Neutrophil (primary cell): ENCODE data around the gene TTC21A.

Experiments
- H3K27ac ChIP-seq: fragments of 200-600 bp; sonication (generic); 2 replicates; pipeline ENCODE4 v1.5.1; 2016; ENCODE audit warnings: mild to moderate bottlenecking, moderate library complexity
- H3K27me3 ChIP-seq: fragments of 200-600 bp; sonication (generic); 2 replicates; pipeline ENCODE4 v1.6.0; 2016; ENCODE audit warnings: mild to moderate bottlenecking
- H3K36me3 ChIP-seq: fragments of 200-600 bp; sonication (generic); 2 replicates; pipeline ENCODE4 v1.5.1; 2017
- H3K4me1 ChIP-seq, 2 experiments: fragments of 200-600 bp in 1 of 2; sonication (generic) in 1 of 2; 1 replicate in 1 of 2; 2 replicates in 1 of 2; pipeline versions ENCODE4 v1.5.1 to v1.6.1; 2013 to 2016; ENCODE audit warnings: low read depth in 1 of 2, low read length in 1 of 2, mild to moderate bottlenecking in 1 of 2, moderate library complexity in 1 of 2; ENCODE audit not compliant: control insufficient read depth in 1 of 2, insufficient read depth in 1 of 2
- H3K4me3 ChIP-seq, 2 experiments: fragments of 200-600 bp in 1 of 2; sonication (generic) in 1 of 2; 1 replicate in 1 of 2; 2 replicates in 1 of 2; pipeline ENCODE4 v1.5.1; 2013 to 2016; ENCODE audit warnings: low read depth in 1 of 2, low read length in 1 of 2, mild to moderate bottlenecking in 1 of 2, moderate library complexity in 1 of 2
- H3K9me3 ChIP-seq: fragments of 200-600 bp; sonication (generic); 2 replicates; pipeline ENCODE4 v1.5.1; 2016
- CTCF ChIP-seq: fragments of 200-600 bp; sonication (generic); IDR thresholded peaks from 2 replicates; pipeline ENCODE4 v1.5.1; 2016; ENCODE audit warnings: antibody characterized with exemption

TTC21A gene

DNA sequence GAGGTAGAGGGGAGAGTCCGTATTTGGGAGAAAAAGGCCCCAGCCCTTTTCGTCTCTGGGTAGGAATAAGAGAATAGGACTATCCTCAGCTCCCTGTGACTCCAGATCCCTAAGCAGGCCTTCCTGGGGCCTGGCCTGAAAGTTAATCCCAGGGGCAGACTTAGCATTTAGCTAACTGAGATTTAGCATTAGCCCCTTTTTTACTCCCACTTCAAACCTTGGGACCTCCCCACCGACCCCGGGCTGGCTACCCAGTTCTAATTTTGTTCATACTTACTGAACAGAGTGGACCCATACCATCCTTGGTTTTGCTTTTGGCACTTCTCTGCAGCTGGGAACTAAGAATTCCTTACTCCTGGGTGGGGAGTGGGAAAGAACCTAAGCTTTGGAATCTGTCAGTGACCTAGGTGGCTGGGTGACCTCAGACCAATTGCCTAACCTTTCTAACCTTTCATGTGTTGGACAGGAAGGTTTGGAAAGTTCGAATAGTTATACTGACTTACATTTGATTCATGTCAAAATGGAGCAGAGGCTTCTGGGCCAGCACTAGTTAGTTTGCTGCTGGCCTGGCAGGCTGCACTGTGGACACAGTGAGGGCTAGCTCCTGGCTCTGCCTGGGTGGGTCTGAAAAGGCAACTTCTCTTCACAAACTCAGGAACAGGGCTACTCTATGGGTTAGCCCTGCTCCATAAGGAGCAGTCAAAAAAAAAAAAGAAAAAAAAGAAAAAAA lies 11.6 kb downstream of the TTC21A start:
- Histone ChIP-seq H3K4me1 (no peaks in the 10 kb centered on the region), H3K9me3 (no peaks in the 10 kb centered on the region), H3K27me3 (no peaks in the 10 kb centered on the region), H3K4me3 (no peak overlapping the region), H3K36me3 (no peaks in the 10 kb centered on the region), H3K27ac (no peak overlapping the region)
- TF ChIP-seq CTCF, result no peak

GRCh38 chr3:39121621-39122020 lies 14.1 kb downstream of the TTC21A start:
- no peak overlapping the region for H3K4me3 ChIP-seq

DNA sequence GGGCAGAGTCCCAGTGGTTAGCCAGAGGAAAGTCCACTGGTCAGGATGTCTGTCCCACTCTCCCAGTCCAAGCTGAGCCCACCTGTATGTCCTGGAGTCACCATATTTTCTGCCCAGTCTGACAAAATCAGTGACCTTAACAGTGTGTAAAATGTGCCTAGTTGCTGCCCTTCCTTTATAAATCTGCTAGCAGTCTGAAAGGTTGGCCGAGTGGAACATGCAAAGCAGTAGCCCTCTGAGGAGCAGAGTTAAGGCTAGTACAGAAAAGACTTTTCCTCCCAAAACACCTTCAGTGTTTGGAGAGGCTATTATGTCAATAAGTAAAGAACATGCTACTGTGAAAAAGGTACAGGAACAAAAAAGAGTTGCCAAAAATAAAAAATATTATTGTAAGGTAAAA lies 15.3 kb downstream of the TTC21A start:
- Histone ChIP-seq H3K36me3 (no peaks in the 10 kb centered on the region), H3K27me3 (no peaks in the 10 kb centered on the region), H3K9me3 (no peaks in the 10 kb centered on the region), H3K27ac (no peak overlapping the region), H3K4me3 (no peak overlapping the region), H3K4me1 (peaks cover 0 to 9% of the 10 kb centered on the region in 2 experiments)
- TF ChIP-seq CTCF, result no peak

More at GRCh38 chr3:39121621-39122020, 14.1 kb downstream of the TTC21A start:
- H3K27me3 ChIP-seq, result no peaks in the 10 kb centered on the region
- H3K27ac ChIP-seq, result no peak overlapping the region
- TF ChIP-seq CTCF, result no peak
- no peaks in the 10 kb centered on the region for H3K9me3 ChIP-seq
- peaks cover 0 to 4% of the 10 kb centered on the region in 2 experiments for H3K4me1 ChIP-seq
- H3K36me3 ChIP-seq, result no peaks in the 10 kb centered on the region

- Histone ChIP-seq H3K27ac (no peak overlapping the region), H3K4me1 (peaks cover 0 to 9% of the 10 kb centered on the region in 2 experiments), H3K9me3 (no peaks in the 10 kb centered on the region), H3K27me3 (no peaks in the 10 kb centered on the region), H3K36me3 (no peaks in the 10 kb centered on the region), H3K4me3 (no peak overlapping the region)
- no peak for TF ChIP-seq CTCF
Measured at GRCh38 chr3:39124876-39125840, 17.7 kb downstream of the TTC21A start.

- no peak overlapping the region for H3K27ac ChIP-seq
- no peaks in the 10 kb centered on the region for H3K27me3 ChIP-seq
- no peak for TF ChIP-seq CTCF
- H3K9me3 ChIP-seq, result no peaks in the 10 kb centered on the region
- H3K36me3 ChIP-seq, result no peaks in the 10 kb centered on the region
- H3K4me3 ChIP-seq, result no peak overlapping the region
- H3K4me1 ChIP-seq, result peaks cover 0 to 9% of the 10 kb centered on the region in 2 experiments
Measured at GRCh38 chr3:39125841-39126500, 18.5 kb downstream of the TTC21A start.
